Measurements from ENCODE around the gene PHEX.

The PHEX gene

DNA sequence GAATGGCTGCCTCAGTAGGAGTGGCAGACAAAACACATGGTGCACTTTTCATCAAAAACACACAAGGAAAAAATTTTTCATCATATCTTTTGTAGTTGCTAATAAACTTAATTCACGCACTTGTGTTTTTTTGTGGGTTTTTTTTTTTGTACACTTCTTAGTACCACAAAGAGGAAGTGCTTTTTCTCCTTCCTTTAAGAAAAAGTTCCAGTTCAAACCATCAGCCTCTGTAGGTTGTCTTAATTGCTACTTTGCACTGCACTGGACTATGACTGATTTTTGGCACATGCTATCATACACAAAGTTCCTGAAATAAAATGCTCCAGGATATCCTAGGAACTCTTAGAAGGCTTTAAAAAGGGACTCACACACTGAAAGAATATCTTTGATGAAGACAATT lies at the start of gene PHEX:
PHEX (plus strand) TSS at position 242 of the 400 bp plus-strand sequence. CDS start 681 bp downstream, outside the sequence.
- no peak within 1 kb of the TSS for H3K4me3 ChIP-seq (ENCODE audit: low read depth, low read length)
- ChIA-PET CTCF (no interaction called here), POLR2A (no interaction called here)
- no peak for DNase-seq (ENCODE audit: low read depth, low spot score)
- TF ChIP-seq, protein P1, sequence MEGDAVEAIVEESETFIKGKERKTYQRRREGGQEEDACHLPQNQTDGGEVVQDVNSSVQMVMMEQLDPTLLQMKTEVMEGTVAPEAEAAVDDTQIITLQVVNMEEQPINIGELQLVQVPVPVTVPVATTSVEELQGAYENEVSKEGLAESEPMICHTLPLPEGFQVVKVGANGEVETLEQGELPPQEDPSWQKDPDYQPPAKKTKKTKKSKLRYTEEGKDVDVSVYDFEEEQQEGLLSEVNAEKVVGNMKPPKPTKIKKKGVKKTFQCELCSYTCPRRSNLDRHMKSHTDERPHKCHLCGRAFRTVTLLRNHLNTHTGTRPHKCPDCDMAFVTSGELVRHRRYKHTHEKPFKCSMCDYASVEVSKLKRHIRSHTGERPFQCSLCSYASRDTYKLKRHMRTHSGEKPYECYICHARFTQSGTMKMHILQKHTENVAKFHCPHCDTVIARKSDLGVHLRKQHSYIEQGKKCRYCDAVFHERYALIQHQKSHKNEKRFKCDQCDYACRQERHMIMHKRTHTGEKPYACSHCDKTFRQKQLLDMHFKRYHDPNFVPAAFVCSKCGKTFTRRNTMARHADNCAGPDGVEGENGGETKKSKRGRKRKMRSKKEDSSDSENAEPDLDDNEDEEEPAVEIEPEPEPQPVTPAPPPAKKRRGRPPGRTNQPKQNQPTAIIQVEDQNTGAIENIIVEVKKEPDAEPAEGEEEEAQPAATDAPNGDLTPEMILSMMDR (IDR thresholded peaks at IDR 0.05; ENCODE audit: insufficient read depth, low read length, missing control alignments): no peak

DNA sequence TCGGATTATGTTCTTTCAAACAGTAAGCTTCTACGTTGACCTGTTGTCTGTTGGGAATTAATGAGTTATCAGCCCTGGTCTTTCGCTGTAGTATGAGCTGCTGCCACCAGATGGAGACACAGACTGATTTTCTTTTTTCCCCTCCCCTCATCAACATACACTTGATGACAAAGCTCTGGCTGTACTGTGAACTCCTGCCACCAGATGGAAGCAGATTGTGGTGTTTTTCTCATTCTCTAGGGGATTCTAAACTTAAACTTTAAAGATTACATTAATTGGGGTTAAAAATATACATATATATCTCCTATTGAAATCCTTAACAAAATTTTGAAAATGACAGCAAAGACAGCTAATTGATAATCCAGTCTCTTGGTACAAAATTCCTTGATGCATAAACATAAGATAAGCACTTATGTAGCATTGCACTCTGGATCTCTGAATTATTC lies 46.8 kb upstream of the PHEX start:
- ChIA-PET POLR2A (no interaction called here), CTCF (interaction anchor here (0.6 to 3.0 kb wide), 41 partner anchors 9 to 1917 kb away, joined by 3 to 39 read pairs (median 3); partner anchors contain the start of gene MBTPS2)
- TF ChIP-seq, protein P1 (IDR thresholded peaks at IDR 0.05; ENCODE audit: insufficient read depth, low read length, missing control alignments): peak; percentile 62
- no peak overlapping the region for H3K4me3 ChIP-seq (ENCODE audit: low read depth, low read length)
- no peak for DNase-seq (ENCODE audit: low read depth, low spot score)

GRCh38 chrX:21986596-21986995 lies 45.5 kb upstream of the PHEX start:
- ChIA-PET POLR2A (no interaction called here), CTCF (interaction anchor here (1.0 to 2.9 kb wide), 4 partner anchors 81 to 1640 kb away, joined by 3 to 39 read pairs (median 4); no protein-coding TSS in a partner anchor)
- no peak overlapping the region for H3K4me3 ChIP-seq (ENCODE audit: low read depth, low read length)
- TF ChIP-seq, protein P1 (IDR thresholded peaks at IDR 0.05; ENCODE audit: insufficient read depth, low read length, missing control alignments): no peak
- no peak for DNase-seq (ENCODE audit: low read depth, low spot score)

GRCh38 chrX:21989384-21989783 lies 42.7 kb upstream of the PHEX start:
- TF ChIP-seq, protein P1 (IDR thresholded peaks at IDR 0.05; ENCODE audit: insufficient read depth, low read length, missing control alignments): no peak
- DNase-seq (ENCODE audit: low read depth, low spot score): no peak
- CTCF ChIA-PET: interaction anchor here (1.3 kb wide), 1 partner anchor 9 kb away, joined by 4 read pairs; no protein-coding TSS in a partner anchor
- POLR2A ChIA-PET: no interaction called here
- no peak overlapping the region for H3K4me3 ChIP-seq (ENCODE audit: low read depth, low read length)

- CTCF ChIA-PET: interaction anchor here (1.4 kb wide), 1 partner anchor 1626 kb away, joined by 5 read pairs; no protein-coding TSS in a partner anchor
- H3K4me3 ChIP-seq (ENCODE audit: low read depth, low read length): no peak overlapping the region
- DNase-seq (ENCODE audit: low read depth, low spot score): no peak
- TF ChIP-seq, protein P1 (IDR thresholded peaks at IDR 0.05; ENCODE audit: insufficient read depth, low read length, missing control alignments): no peak
- POLR2A ChIA-PET: no interaction called here
Measured at GRCh38 chrX:21990832-21991231, 41.3 kb upstream of the PHEX start.

DNA sequence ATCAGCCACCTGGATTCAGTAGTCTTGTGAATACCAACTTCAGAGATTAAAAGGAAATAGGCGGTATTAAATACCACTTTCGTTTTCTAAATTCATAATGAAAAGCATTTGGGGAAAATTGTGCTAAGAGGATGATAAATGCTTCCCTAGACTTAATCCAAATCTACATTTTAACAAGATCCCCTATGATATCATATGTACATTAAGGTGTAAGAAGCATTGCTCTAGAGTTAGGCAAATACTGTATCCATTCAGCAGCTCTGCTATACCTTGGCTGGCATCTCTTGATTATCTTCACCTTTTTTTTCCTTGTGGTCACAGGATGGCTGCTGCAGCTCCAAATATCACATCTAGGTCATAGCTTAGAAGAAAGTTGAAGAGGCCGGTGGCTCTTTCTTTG lies 40.6 kb upstream of the PHEX start:
- no peak for DNase-seq (ENCODE audit: low read depth, low spot score)
- CTCF ChIA-PET: interaction anchor here (1.4 kb wide), 1 partner anchor 1625 kb away, joined by 5 read pairs; no protein-coding TSS in a partner anchor
- POLR2A ChIA-PET: no interaction called here
- TF ChIP-seq, protein P1 (IDR thresholded peaks at IDR 0.05; ENCODE audit: insufficient read depth, low read length, missing control alignments): no peak
- no peak overlapping the region for H3K4me3 ChIP-seq (ENCODE audit: low read depth, low read length)

Measured in AG04449 (cell line).